HG03064 (cell line): ENCODE measurements around the gene NELFCD.
"Not testable (repeated sequence)": the region's sequence is repeated elsewhere in the genome, so short reads cannot be mapped to it uniquely, and the experiment has no call there.

ENCODE experiments used
- ATAC-seq: cut with Tn5 transposase; IDR thresholded peaks from one replicate; pipeline ENCODE4 v1.9.1; 2021; ENCODE audit warnings: low read depth; ENCODE audit not compliant: unreplicated experiment

NELFCD gene

GRCh38 chr20:59023616-59024015, 42.6 kb downstream of the NELFCD start:
- ATAC-seq: no peak

GRCh38 chr20:59024111-59024530, 43.1 kb downstream of the NELFCD start:
- ATAC-seq: no peak

GRCh38 chr20:59025086-59025485, 44.0 kb downstream of the NELFCD start:
- ATAC-seq: no peak

GRCh38 chr20:59025511-59025910, 44.5 kb downstream of the NELFCD start:
- ATAC-seq: no peak

- ATAC-seq: no peak
These were observed 46.1 kb downstream of the NELFCD start for GRCh38 chr20:59026904-59027740.

- no peak for ATAC-seq
These were observed 46.8 kb downstream of the NELFCD start for GRCh38 chr20:59027741-59028320.

GRCh38 chr20:59028812-59029211, 47.8 kb downstream of the NELFCD start:
- no peak for ATAC-seq

- ATAC-seq: no peak
These were observed 50.0 kb downstream of the NELFCD start for GRCh38 chr20:59030911-59031563.

GRCh38 chr20:59031564-59032022, 50.5 kb downstream of the NELFCD start:
- no peak for ATAC-seq

- ATAC-seq: peak; percentile 90
These were observed 51.1 kb downstream of the NELFCD start, which contains the start of gene ATP5F1E for GRCh38 chr20:59032023-59032712. TSS of gene ATP5F1E (minus strand) at chr20:59032335. CDS start at chr20:59032251, 84 bp downstream.

- no peak for ATAC-seq
These were observed 51.6 kb downstream of the NELFCD start for GRCh38 chr20:59032713-59033059.

GRCh38 chr20:59033093-59033492, 52.0 kb downstream of the NELFCD start:
- no peak for ATAC-seq

- ATAC-seq: no peak
These were observed 52.6 kb downstream of the NELFCD start for GRCh38 chr20:59033616-59034165.

GRCh38 chr20:59035381-59035780, 54.3 kb downstream of the NELFCD start:
- ATAC-seq: no peak

GRCh38 chr20:59037386-59037785, 56.3 kb downstream of the NELFCD start:
- no peak for ATAC-seq

GRCh38 chr20:59039233-59039632, 58.2 kb downstream of the NELFCD start:
- ATAC-seq: no peak

- ATAC-seq: no peak
These were observed 59.6 kb downstream of the NELFCD start for GRCh38 chr20:59040667-59041066.

GRCh38 chr20:59041487-59041886, 60.4 kb downstream of the NELFCD start:
- not testable (repeated sequence) for ATAC-seq

- peak; percentile 27 for ATAC-seq
These were observed 61.2 kb downstream of the NELFCD start, which contains the start of gene PRELID3B for GRCh38 chr20:59042151-59042795. TSS of gene PRELID3B (minus strand) at chr20:59042786. CDS start at chr20:59042730, 56 bp downstream.
